Lower lobe of right lung (tissue), 2 donors: Measurements from ENCODE around the gene ZNF778. TPM values are rescaled to one million over a fixed set of nuclear protein-coding genes. Genes with fewer than 3 reads are reported as not detected.
A peak's percentile ranks its signal among the peaks of the same experiment; 100 is the strongest.
"Not testable (repeated sequence)": the region's sequence is repeated elsewhere in the genome, so short reads cannot be mapped to it uniquely, and the experiment has no call there.

Source experiments
- ATAC-seq, 2 donors: fragments of 200-7000 bp; cut with Tn5 transposase; one replicate each; pipeline ENCODE4 v1.9.1; 2020 to 2022; ENCODE audit warnings: mild to moderate bottlenecking in 2 of 2, moderate library complexity in 2 of 2
- DNase-seq: peaks from one replicate; pipeline ENCODE4 v3.0.0-alpha.2; 2020
- H3K27ac ChIP-seq: fragments of 200-600 bp; one replicate; pipeline ENCODE4 v1.8.0; 2022
- H3K27me3 ChIP-seq: fragments of 200-600 bp; one replicate; pipeline ENCODE4 v1.8.0; 2022; ENCODE audit warnings: low read depth
- H3K36me3 ChIP-seq: fragments of 200-600 bp; one replicate; pipeline ENCODE4 v1.8.0; 2022; ENCODE audit warnings: mild to moderate bottlenecking
- H3K4me1 ChIP-seq: fragments of 200-600 bp; one replicate; pipeline ENCODE4 v1.8.0; 2022
- H3K4me3 ChIP-seq: fragments of 200-600 bp; one replicate; pipeline ENCODE4 v1.8.0; 2022; ENCODE audit warnings: mild to moderate bottlenecking
- H3K9me3 ChIP-seq: fragments of 200-600 bp; one replicate; pipeline ENCODE4 v1.8.0; 2022
- intact Hi-C: fragments of 100-400 bp; cut with DNase I; formaldehyde crosslinking; loops from one replicate; pipeline ENCODE4 v1.11.0; 2022
- total RNA-seq: library from RNA; stranded (reverse); fragmentation: NEBNext Ultra II Directional; extraction: Animal tissue kit (Norgen Biotek cat#: 25700); gene quantifications from one replicate; pipeline ENCODE4 v1.2.1, GENCODE V29; 2021
- TF ChIP-seq, protein P1 (sequence below): fragments of 200-600 bp; IDR thresholded peaks from one replicate; pipeline ENCODE4 v1.8.0; 2022; ENCODE audit warnings: antibody characterized with exemption, mild to moderate bottlenecking
- donor health status: DM: no; HTN: yes; CAD: no; lungs with severe emphysema.

Gene ZNF778
- total RNA-seq, 1 donor from 2014 or later: 9.7 TPM

DNA sequence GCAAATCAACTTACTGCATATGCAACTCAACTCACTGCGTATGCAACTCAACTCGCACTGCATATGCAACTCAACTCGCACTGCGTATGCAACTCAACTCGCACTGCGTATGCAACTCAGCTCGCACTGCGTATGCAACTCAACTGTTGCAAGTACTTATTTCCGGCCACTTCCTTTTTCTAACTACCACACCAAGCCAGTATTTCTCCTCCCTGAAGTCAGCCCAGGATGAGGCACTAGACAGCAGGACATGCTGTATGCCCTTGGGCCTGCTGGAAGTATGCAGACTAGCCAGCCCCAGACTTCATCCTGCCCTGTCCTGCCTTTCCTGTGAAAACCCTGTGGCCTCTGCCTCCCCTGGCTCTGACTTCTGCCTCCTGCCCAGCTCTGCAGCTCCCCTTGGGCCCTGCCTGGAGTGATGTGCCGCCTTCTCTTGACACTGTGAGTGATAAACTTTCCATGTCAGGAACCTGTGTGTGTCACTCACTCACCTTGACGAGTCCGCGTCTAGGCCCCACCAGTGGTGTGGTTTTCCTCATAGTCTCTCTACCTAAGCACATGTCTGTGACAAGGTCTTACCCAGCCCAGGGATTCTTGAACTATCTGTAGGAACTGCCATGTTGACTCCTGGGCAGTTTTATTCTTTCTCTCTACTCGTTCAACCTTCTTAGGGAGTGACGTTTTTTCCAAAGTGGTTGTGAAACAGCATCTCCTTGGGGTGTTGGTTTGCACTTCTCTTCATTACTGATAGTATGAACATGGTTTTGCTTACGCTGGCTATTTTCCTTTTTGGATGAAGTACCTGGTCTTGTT is 16.4 kb downstream of the ZNF778 start:
- Histone ChIP-seq H3K27ac (no peak overlapping the region), H3K36me3 (peaks cover 40% of the 10 kb centered on the region), H3K27me3 (no peaks in the 10 kb centered on the region), H3K4me1 (no peaks in the 10 kb centered on the region), H3K9me3 (no peaks in the 10 kb centered on the region), H3K4me3 (no peak overlapping the region)
- TF ChIP-seq, protein P1, sequence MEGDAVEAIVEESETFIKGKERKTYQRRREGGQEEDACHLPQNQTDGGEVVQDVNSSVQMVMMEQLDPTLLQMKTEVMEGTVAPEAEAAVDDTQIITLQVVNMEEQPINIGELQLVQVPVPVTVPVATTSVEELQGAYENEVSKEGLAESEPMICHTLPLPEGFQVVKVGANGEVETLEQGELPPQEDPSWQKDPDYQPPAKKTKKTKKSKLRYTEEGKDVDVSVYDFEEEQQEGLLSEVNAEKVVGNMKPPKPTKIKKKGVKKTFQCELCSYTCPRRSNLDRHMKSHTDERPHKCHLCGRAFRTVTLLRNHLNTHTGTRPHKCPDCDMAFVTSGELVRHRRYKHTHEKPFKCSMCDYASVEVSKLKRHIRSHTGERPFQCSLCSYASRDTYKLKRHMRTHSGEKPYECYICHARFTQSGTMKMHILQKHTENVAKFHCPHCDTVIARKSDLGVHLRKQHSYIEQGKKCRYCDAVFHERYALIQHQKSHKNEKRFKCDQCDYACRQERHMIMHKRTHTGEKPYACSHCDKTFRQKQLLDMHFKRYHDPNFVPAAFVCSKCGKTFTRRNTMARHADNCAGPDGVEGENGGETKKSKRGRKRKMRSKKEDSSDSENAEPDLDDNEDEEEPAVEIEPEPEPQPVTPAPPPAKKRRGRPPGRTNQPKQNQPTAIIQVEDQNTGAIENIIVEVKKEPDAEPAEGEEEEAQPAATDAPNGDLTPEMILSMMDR: no peak
- intact Hi-C loops: no loop called here
- DNase-seq: no peak
- peak; percentile 64 to 78 for ATAC-seq

DNA sequence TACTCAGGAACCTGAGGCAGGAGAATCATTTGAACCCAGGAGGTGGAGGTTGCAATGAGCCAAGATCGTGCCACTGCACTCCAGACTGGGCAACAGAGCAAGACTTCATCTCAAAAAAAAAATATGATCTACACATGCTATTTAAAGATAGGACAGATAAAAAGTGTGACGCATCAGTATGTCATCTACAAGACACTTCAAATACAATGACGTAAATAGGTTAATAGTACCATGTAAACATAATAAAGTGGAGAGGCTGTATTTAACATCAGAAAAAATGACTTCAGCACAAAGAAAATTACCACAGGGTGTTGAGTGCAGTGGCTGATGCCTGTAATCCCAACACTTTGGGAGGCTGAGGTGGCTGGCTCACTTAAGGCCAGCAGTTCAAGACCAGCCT is 20.2 kb downstream of the ZNF778 start:
- TF ChIP-seq, protein P1: no peak
- no peak overlapping the region for H3K27ac ChIP-seq
- no peak overlapping the region for H3K4me3 ChIP-seq
- intact Hi-C loops: no loop called here
- DNase-seq (no peak), ATAC-seq (no peak)
- no peaks in the 10 kb centered on the region for H3K9me3 ChIP-seq
- peaks cover 9% of the 10 kb centered on the region for H3K4me1 ChIP-seq
- peaks cover 11% of the 10 kb centered on the region for H3K36me3 ChIP-seq
- H3K27me3 ChIP-seq: no peaks in the 10 kb centered on the region

DNA sequence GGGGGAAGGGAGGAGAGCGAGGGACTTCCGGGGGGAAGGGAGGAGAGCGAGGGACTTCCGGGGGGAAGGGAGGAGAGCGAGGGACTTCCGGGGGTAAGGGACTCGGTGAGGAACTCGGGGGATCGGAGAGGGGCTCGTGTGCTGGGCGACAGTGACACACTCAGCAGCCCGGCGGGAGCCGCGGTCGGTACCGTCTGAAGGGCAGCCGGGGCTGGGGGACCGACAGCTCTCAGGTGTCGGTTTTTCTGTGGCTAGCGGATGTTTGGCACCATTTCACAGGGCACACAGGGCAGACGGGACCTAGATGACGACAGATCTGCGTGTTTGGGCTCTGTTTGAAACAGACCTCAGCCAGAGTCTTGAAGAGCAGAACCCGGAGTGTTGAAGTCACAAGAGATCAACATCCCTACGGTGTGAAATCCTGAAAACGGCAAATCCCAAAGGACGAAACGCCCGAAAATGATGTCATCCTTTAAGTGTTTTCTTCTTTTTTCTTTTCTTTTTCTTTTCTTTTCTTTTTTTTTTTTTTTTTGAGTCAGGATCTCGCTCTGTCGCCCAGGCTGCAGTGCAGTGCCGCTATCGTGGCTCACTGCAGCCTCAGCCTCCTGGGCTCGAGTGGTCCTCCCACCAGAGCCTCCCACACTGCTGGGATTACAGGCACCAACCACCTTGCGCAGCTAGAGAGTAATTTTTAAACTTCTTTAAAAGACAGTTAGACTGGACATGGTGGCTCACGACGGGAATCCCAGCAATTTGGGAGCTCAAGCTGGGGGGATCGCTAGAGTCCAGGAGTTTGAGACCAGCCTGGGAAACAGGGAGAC is 23.9 kb downstream of the ZNF778 start:
- peak; percentile 85 for DNase-seq
- ATAC-seq: peak; percentile 76 to 78

DNA sequence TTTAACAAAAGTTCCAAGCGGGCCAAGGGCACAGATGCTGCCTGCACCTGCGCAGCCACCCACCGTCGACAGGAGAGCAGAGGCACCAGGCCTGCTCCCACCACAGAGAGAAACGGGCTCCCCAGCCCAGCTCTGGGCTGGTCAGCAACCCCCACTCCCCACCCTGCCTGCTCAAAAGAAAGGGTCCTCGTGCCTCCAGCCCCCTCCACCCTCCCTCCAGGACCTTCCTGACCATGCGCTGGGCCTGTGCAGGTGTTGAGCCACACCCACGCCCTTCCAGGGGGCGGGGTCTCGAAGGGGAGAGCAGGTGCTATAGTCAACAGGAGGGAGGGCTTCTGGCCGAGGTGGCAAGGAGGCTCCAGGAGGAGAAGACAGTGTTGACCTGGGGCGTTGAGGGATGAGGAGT is 25.3 kb downstream of the ZNF778 start:
- no peak overlapping the region for H3K4me3 ChIP-seq
- ATAC-seq: no peak

More for the DNA sequence above, 23.9 kb downstream of the ZNF778 start:
- Histone ChIP-seq H3K4me1 (peaks cover 9% of the 10 kb centered on the region), H3K9me3 (no peaks in the 10 kb centered on the region), H3K27me3 (no peaks in the 10 kb centered on the region), H3K36me3 (no peaks in the 10 kb centered on the region), H3K27ac (peak overlapping the region; percentile 98), H3K4me3 (peak overlapping the region; percentile 75)
- TF ChIP-seq, protein P1: no peak
- intact Hi-C loops: no loop called here

DNA sequence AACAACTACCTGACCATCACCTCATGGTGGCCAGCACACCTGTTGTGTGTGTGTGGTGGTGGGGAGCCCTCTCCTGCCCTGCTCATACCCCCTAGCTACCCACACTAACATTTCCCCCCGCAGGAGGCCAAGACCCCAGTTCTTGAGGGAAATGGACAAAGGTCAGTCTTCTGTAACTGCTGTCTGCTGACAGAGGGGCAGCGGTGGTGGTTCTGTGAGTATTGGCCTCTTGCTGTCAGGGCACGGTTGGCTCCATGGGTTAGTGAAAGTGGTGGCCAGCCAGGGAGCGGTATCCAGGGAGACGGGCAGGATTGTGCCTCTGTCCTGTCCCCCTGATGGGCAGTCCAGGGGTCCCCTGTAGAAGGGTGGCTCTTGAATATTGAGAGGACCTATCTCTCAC is 26.2 kb downstream of the ZNF778 start:
- Histone ChIP-seq H3K4me1 (peaks cover 16% of the 10 kb centered on the region), H3K27me3 (no peaks in the 10 kb centered on the region), H3K27ac (peak overlapping the region; percentile 81), H3K36me3 (no peaks in the 10 kb centered on the region), H3K9me3 (no peaks in the 10 kb centered on the region), H3K4me3 (no peak overlapping the region)
- DNase-seq (peak; percentile 36), ATAC-seq (no peak)
- TF ChIP-seq, protein P1: no peak
- intact Hi-C loops: no loop called here

More for the DNA sequence above, 25.3 kb downstream of the ZNF778 start:
- Histone ChIP-seq H3K4me1 (peaks cover 16% of the 10 kb centered on the region), H3K27me3 (no peaks in the 10 kb centered on the region), H3K9me3 (no peaks in the 10 kb centered on the region), H3K36me3 (no peaks in the 10 kb centered on the region), H3K27ac (no peak overlapping the region)
- intact Hi-C loops: no loop called here
- no peak for DNase-seq
- TF ChIP-seq, protein P1: no peak

DNA sequence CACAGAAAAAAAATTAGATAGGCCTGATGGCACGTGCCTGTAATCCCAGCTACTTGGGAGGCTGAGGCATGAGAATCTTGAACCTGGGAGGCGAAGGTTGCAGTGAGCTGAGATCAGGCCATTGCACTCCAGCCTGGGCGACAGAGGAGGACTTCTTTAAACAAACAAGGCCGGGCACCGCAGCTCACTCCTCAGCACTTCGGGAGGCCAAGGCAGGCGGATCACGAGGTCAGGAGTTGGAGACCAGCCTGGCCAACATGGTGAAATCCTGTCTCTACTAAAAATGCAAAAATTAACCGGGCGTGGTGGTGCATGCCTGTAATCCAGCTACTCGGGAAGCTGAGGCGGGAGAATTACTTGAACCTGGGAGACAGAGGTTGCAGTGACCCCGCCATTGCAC is 26.8 kb downstream of the ZNF778 start:
- H3K27me3 ChIP-seq, ATAC-seq, H3K36me3 ChIP-seq, H3K9me3 ChIP-seq, H3K4me3 ChIP-seq, DNase-seq, intact Hi-C loops: not testable (repeated sequence)
- Histone ChIP-seq H3K27ac (peak overlapping the region; percentile 81), H3K4me1 (peaks cover 16% of the 10 kb centered on the region)
